IMR-90 (cell line): Measurements from ENCODE around the gene CLPX. TPM values are rescaled to one million over a fixed set of nuclear protein-coding genes. Genes with fewer than 3 reads are reported as not detected.

Source experiments
- ATAC-seq: fragments of 200-7000 bp; cut with Tn5 transposase; 2 replicates; pipeline ENCODE4 v1.9.1; 2020; ENCODE audit warnings: low read depth, mild to moderate bottlenecking, moderate library complexity
- BruUV-seq: library from RNA; stranded (reverse); fragments of 400-500 nt; replicated peaks from 2 replicates; lab custom pipeline; 2021; lab: Mats Ljungman, UMichigan
- CTCF ChIA-PET: fragments of 300-600 bp; formaldehyde crosslinking; extraction: SDS; loops from one replicate; lab custom pipeline; 2021; ENCODE audit warnings: antibody characterized with exemption; lab: Yijun Ruan, JAX
- POLR2A ChIA-PET: fragments of 300-600 bp; sonication (Branson Sonifier 250); formaldehyde crosslinking; loops from one replicate; lab custom pipeline; 2022; ENCODE audit warnings: antibody characterized with exemption; ENCODE audit not compliant: unreplicated experiment; lab: Charles Lee
- DNase-seq: peaks from one replicate; pipeline ENCODE4 v3.0.0; 2013
- H2AFZ ChIP-seq: replicated peaks from 2 replicates; pipeline ENCODE3; 2013; ENCODE audit warnings: low read length, mild to moderate bottlenecking; ENCODE audit not compliant: poor library complexity
- H2AK5ac ChIP-seq: 2 replicates; pipeline ENCODE4 v1.6.1; 2013; ENCODE audit warnings: low read depth, low read length, inconsistent platforms
- H2AK9ac ChIP-seq: replicated peaks from 2 replicates; pipeline ENCODE3; 2013; ENCODE audit warnings: mild to moderate bottlenecking, low read depth, low read length, moderate library complexity; ENCODE audit not compliant: poor library complexity
- H2BK120ac ChIP-seq: 2 replicates; pipeline ENCODE4 v1.6.1; 2013; ENCODE audit warnings: low read depth, low read length, inconsistent platforms
- H2BK15ac ChIP-seq: 3 replicates; pipeline ENCODE4 v1.6.1; 2013; ENCODE audit warnings: low read depth, low read length, inconsistent platforms
- H2BK20ac ChIP-seq: 2 replicates; pipeline ENCODE4 v1.6.1; 2013; ENCODE audit warnings: low read depth, mild to moderate bottlenecking, inconsistent platforms, low read length, moderate library complexity
- H2BK5ac ChIP-seq: 2 replicates; pipeline ENCODE4 v1.6.1; 2013; ENCODE audit warnings: mild to moderate bottlenecking, low read depth, low read length, inconsistent platforms; ENCODE audit not compliant: poor library complexity, severe bottlenecking
- H3K14ac ChIP-seq: replicated peaks from 2 replicates; pipeline ENCODE4 v1.6.1; 2013; ENCODE audit warnings: low read depth, low read length, inconsistent platforms
- H3K18ac ChIP-seq: 2 replicates; pipeline ENCODE4 v1.6.1; 2013; ENCODE audit warnings: low read depth, low read length, control low read depth
- H3K23ac ChIP-seq: 2 replicates; pipeline ENCODE4 v1.6.1; 2013; ENCODE audit warnings: low read depth, low read length, inconsistent platforms
- H3K27ac ChIP-seq: 2 replicates; pipeline ENCODE4 v1.5.1; 2013; ENCODE audit warnings: mild to moderate bottlenecking, control low read depth, low read length; ENCODE audit not compliant: insufficient read depth
- H3K27me3 ChIP-seq: 2 replicates; pipeline ENCODE4 v1.6.1; 2013; ENCODE audit warnings: low read length; ENCODE audit not compliant: control insufficient read depth, insufficient read depth
- H3K36me3 ChIP-seq: 2 replicates; pipeline ENCODE4 v1.6.1; 2013; ENCODE audit warnings: low read length, mixed read lengths; ENCODE audit not compliant: control insufficient read depth, insufficient read depth
- H3K4ac ChIP-seq: 2 replicates; pipeline ENCODE4 v1.6.1; 2013; ENCODE audit warnings: low read depth, low read length, inconsistent platforms
- H3K4me1 ChIP-seq: 2 replicates; pipeline ENCODE4 v1.6.1; 2013; ENCODE audit warnings: low read length, mixed read lengths; ENCODE audit not compliant: control insufficient read depth, insufficient read depth
- H3K4me2 ChIP-seq: 2 replicates; pipeline ENCODE4 v1.6.1; 2013; ENCODE audit warnings: low read depth, mild to moderate bottlenecking, control low read depth, low read length, moderate library complexity
- H3K4me3 ChIP-seq: 2 replicates; pipeline ENCODE4 v1.5.1; 2013; ENCODE audit warnings: low read depth, mild to moderate bottlenecking, control low read depth, low read length, moderate library complexity; ENCODE audit not compliant: insufficient read depth
- H3K56ac ChIP-seq: 2 replicates; pipeline ENCODE4 v1.6.1; 2013; ENCODE audit warnings: low read length, inconsistent platforms; ENCODE audit not compliant: insufficient read depth; ENCODE audit errors: extremely low read depth
- H3K79me1 ChIP-seq, 2 experiments: 2 replicates each; pipeline ENCODE4 v1.6.1; 2013; ENCODE audit warnings: low read length in 2 of 2, inconsistent platforms in 1 of 2, low read depth in 1 of 2
- H3K9ac ChIP-seq: 2 replicates; pipeline ENCODE4 v1.6.1; 2013; ENCODE audit warnings: low read depth, low read length, control low read depth
- H3K9me1 ChIP-seq: 2 replicates; pipeline ENCODE4 v1.6.1; 2013; ENCODE audit warnings: low read length, inconsistent platforms; ENCODE audit not compliant: insufficient read depth
- H3K9me3 ChIP-seq: 2 replicates; pipeline ENCODE4 v1.6.1; 2013; ENCODE audit warnings: low read length; ENCODE audit not compliant: control insufficient read depth, insufficient read depth
- H4K20me1 ChIP-seq: 2 replicates; pipeline ENCODE4 v1.6.1; 2013; ENCODE audit warnings: low read length, inconsistent platforms; ENCODE audit not compliant: insufficient read depth
- H4K5ac ChIP-seq: 2 replicates; pipeline ENCODE4 v1.6.1; 2013; ENCODE audit warnings: mild to moderate bottlenecking, low read depth, low read length, control low read depth
- H4K8ac ChIP-seq, 2 experiments: 2 replicates each; pipeline ENCODE4 v1.6.1; 2013; ENCODE audit warnings: low read depth in 2 of 2, low read length in 2 of 2, control low read depth in 1 of 2, inconsistent platforms in 1 of 2
- H4K91ac ChIP-seq: 2 replicates; pipeline ENCODE4 v1.6.1; 2013; ENCODE audit warnings: low read depth, low read length, inconsistent platforms; ENCODE audit not compliant: insufficient read depth
- BHLHE40 ChIP-seq: fragments of 150-350 bp; IDR thresholded peaks from 2 replicates; pipeline ENCODE4 v1.6.1; 2016; ENCODE audit warnings: mild to moderate bottlenecking, low read depth, low read length
- CEBPB ChIP-seq: IDR thresholded peaks from 2 replicates; pipeline ENCODE4 v1.6.1; 2012; ENCODE audit warnings: low read depth, low read length, improper control_type of control experiment
- ELK1 ChIP-seq: fragments of 150-350 bp; IDR thresholded peaks from 2 replicates; pipeline ENCODE4 v1.6.1; 2016; ENCODE audit warnings: low read depth, mild to moderate bottlenecking, low read length, moderate library complexity, borderline replicate concordance
- FOS ChIP-seq: fragments of 150-350 bp; IDR thresholded peaks from 2 replicates; pipeline ENCODE4 v1.6.1; 2016; ENCODE audit warnings: low read depth, low read length
- MAFK ChIP-seq: IDR thresholded peaks from 2 replicates; pipeline ENCODE4 v1.6.1; 2012; ENCODE audit warnings: low read depth, low read length, improper control_type of control experiment
- MAZ ChIP-seq: IDR thresholded peaks from 2 replicates; pipeline ENCODE4 v1.6.1; 2012; ENCODE audit warnings: low read depth, mild to moderate bottlenecking, low read length, improper control_type of control experiment, moderate library complexity, borderline replicate concordance
- MXI1 ChIP-seq: IDR thresholded peaks from 2 replicates; pipeline ENCODE4 v1.6.1; 2012; ENCODE audit warnings: low read depth, mild to moderate bottlenecking, low read length, moderate library complexity, borderline replicate concordance
- NFE2L2 ChIP-seq: fragments of 150-350 bp; IDR thresholded peaks from 2 replicates; pipeline ENCODE4 v1.6.1; 2016; ENCODE audit warnings: low read depth, mild to moderate bottlenecking, low read length
- RAD21 ChIP-seq: IDR thresholded peaks from 2 replicates; pipeline ENCODE4 v1.6.1; 2012; ENCODE audit warnings: low read length, improper control_type of control experiment
- RCOR1 ChIP-seq: IDR thresholded peaks from 2 replicates; pipeline ENCODE4 v1.6.1; 2012; ENCODE audit warnings: mild to moderate bottlenecking, low read length, improper control_type of control experiment; ENCODE audit not compliant: insufficient replicate concordance
- RFX5 ChIP-seq: IDR thresholded peaks from 2 replicates; pipeline ENCODE4 v1.8.0; 2012; ENCODE audit warnings: low read depth, mild to moderate bottlenecking, low read length, moderate library complexity
- SMC3 ChIP-seq: fragments of 150-350 bp; IDR thresholded peaks from 2 replicates; pipeline ENCODE4 v1.6.1; 2016; ENCODE audit warnings: low read depth, mild to moderate bottlenecking, antibody characterized with exemption, low read length, moderate library complexity
- USF2 ChIP-seq: fragments of 150-350 bp; IDR thresholded peaks from 2 replicates; pipeline ENCODE4 v1.6.1; 2017; ENCODE audit warnings: mild to moderate bottlenecking, antibody characterized with exemption, low read length, low read depth
- WGBS, 2 experiments: methylation state at CpG; one replicate each; pipeline versions ENCODE4 v1.1.5 to v1.1.7; 2013; ENCODE audit warnings: missing lambda C conversion rate in 2 of 2; ENCODE audit not compliant: insufficient read length in 1 of 2; ENCODE audit errors: extremely low coverage in 2 of 2; 5-methylcytosine and 5-hydroxymethylcytosine counted together
- dilution Hi-C: fragments of 300-500 bp; cut with HindIII; formaldehyde crosslinking; loops from one replicate; pipeline ENCODE4 v1.14.3; 2018; ENCODE audit warnings: low sequenced_read_pairs; ENCODE audit not compliant: unreplicated experiment
- in situ Hi-C: fragments of 300-500 bp; cut with MboI; formaldehyde crosslinking; loops from 3 replicates; pipeline ENCODE4 v1.14.3; 2019; ENCODE audit warnings: low sequenced_read_pairs, inconsistent platforms, mixed read lengths
- intact Hi-C: fragments of 100-400 bp; cut with micrococcal nuclease; formaldehyde crosslinking; loops from 2 replicates; pipeline ENCODE4 v1.10.0; 2022
- polyA plus RNA-seq, 3 experiments: library from polyadenylated mRNA; depleted of rRNA; stranded (reverse); fragments of >200 nt; gene quantifications; 2 replicates each; pipeline ENCODE4 v1.2.3, GENCODE V29; 2012; ENCODE audit warnings: low replicate concordance in 1 of 3
- total RNA-seq: library from RNA; depleted of rRNA; stranded (reverse); fragments of >200 nt; gene quantifications from 2 replicates; pipeline ENCODE4 v1.2.3, GENCODE V29; 2012

CLPX gene
- total and polyA plus RNA-seq, 2 of the 4 experiments (the other 2 are of a cell fraction) = 25.8 to 26.9 TPM

- Histone ChIP-seq H3K4me2 (no peak overlapping the region), H3K27ac (no peak overlapping the region), H4K91ac (no peak overlapping the region), H3K79me1 (peaks cover 27 to 47% of the 10 kb centered on the region in 2 experiments), H2BK20ac (no peak overlapping the region), H2BK5ac (no peak overlapping the region), H3K23ac (no peak overlapping the region), H3K27me3 (no peaks in the 10 kb centered on the region), H3K9me1 (peaks cover 6% of the 10 kb centered on the region), H3K36me3 (peaks cover 43% of the 10 kb centered on the region), H2AK9ac (no peak overlapping the region), H4K20me1 (peaks cover 14% of the 10 kb centered on the region), H3K14ac (no peak overlapping the region), H2BK120ac (no peak overlapping the region), H3K9ac (no peak overlapping the region), H4K5ac (no peak overlapping the region), H2AK5ac (no peak overlapping the region), H3K18ac (no peak overlapping the region), H2AFZ (no peak overlapping the region), H4K8ac (no peak overlapping the region), H3K4ac (no peak overlapping the region), H3K4me3 (no peak overlapping the region), H3K4me1 (no peaks in the 10 kb centered on the region), H3K9me3 (no peaks in the 10 kb centered on the region), H3K56ac (no peak overlapping the region), H2BK15ac (no peak overlapping the region; the same call in 2 of the 3 replicates)
- BruUV-seq = no TSS peak
- POLR2A ChIA-PET = no interaction called here
- intact Hi-C loops = no loop called here
- WGBS, 2 experiments = no CpG with 5 or more reads among the region's 5 CpGs
- TF ChIP-seq MAZ (no peak), FOS (no peak), MXI1 (no peak), MAFK (no peak), BHLHE40 (no peak), USF2 (no peak), RFX5 (no peak), ELK1 (no peak), CEBPB (no peak), RAD21 (no peak), SMC3 (no peak), RCOR1 (no peak), NFE2L2 (no peak)
- dilution Hi-C loops = no loop called here
- DNase-seq = no peak
- ATAC-seq = no peak
- in situ Hi-C loops = no loop called here
- CTCF ChIA-PET = no interaction called here
These were observed 10.6 kb downstream of the CLPX start for GRCh38 chr15:65174509-65174908.
